Caki2 (cell line): ENCODE measurements around the gene EPS15. TPM values are rescaled to one million over a fixed set of nuclear protein-coding genes. Genes with fewer than 3 reads are reported as not detected.
"Not testable (repeated sequence)": the region's sequence is repeated elsewhere in the genome, so short reads cannot be mapped to it uniquely, and the experiment has no call there.

Source experiments
- DNase-seq: peaks from one replicate; pipeline ENCODE4 v3.0.0-alpha.2; 2015; ENCODE audit warnings: low read depth
- in situ Hi-C: cut with HindIII; loops from 2 replicates; pipeline ENCODE4 v1.10.0; 2016; ENCODE audit warnings: low sequenced_read_pairs, low pct_unique_long_range_greater_than_20kb, mixed read lengths
- total RNA-seq: library from RNA; depleted of rRNA; stranded (reverse); fragments of >200 nt; shearing (Covaris generic); gene quantifications from 2 replicates; pipeline ENCODE4 v1.2.3, GENCODE V29; 2014; ENCODE audit warnings: low replicate concordance

EPS15 gene
- total RNA-seq, 1 experiment from 2014 or later = 8.7 TPM

- DNase-seq = no peak
- in situ Hi-C loops = no loop called here
Observed at GRCh38 chr1:51420867-51421627, 98.0 kb downstream of the EPS15 start.

- in situ Hi-C loops = no loop called here
- DNase-seq = no peak
Observed at GRCh38 chr1:51418384-51418959, 100.6 kb downstream of the EPS15 start.

- no peak for DNase-seq
- in situ Hi-C loops = no loop called here
Observed at GRCh38 chr1:51417496-51418383, 101.3 kb downstream of the EPS15 start.

- in situ Hi-C loops = no loop called here
- no peak for DNase-seq
Observed at GRCh38 chr1:51416910-51417309, 102.2 kb downstream of the EPS15 start.

GRCh38 chr1:51415963-51416362, 103.1 kb downstream of the EPS15 start:
- in situ Hi-C loops = no loop called here

GRCh38 chr1:51414811-51415210, 104.3 kb downstream of the EPS15 start:
- in situ Hi-C loops = no loop called here
- DNase-seq = no peak

More at GRCh38 chr1:51415963-51416362, 103.1 kb downstream of the EPS15 start:
- no peak for DNase-seq

- in situ Hi-C loops = not testable (repeated sequence)
Observed at GRCh38 chr1:51411820-51412219, 107.2 kb downstream of the EPS15 start.

GRCh38 chr1:51410568-51411460, 108.3 kb downstream of the EPS15 start:
- in situ Hi-C loops = no loop called here
- no peak for DNase-seq

More at GRCh38 chr1:51411820-51412219, 107.2 kb downstream of the EPS15 start:
- not testable (repeated sequence) for DNase-seq

- DNase-seq, in situ Hi-C loops: not testable (repeated sequence)
Observed at GRCh38 chr1:51409755-51410541, 109.1 kb downstream of the EPS15 start.

GRCh38 chr1:51392241-51392640, 126.8 kb downstream of the EPS15 start:
- in situ Hi-C loops = no loop called here
- no peak for DNase-seq

GRCh38 chr1:51390641-51391040, 128.4 kb downstream of the EPS15 start:
- DNase-seq, in situ Hi-C loops: not testable (repeated sequence)

GRCh38 chr1:51387288-51387687, 131.8 kb downstream of the EPS15 start:
- DNase-seq, in situ Hi-C loops: not testable (repeated sequence)

GRCh38 chr1:51386259-51386658, 132.8 kb downstream of the EPS15 start:
- DNase-seq, in situ Hi-C loops: not testable (repeated sequence)

- in situ Hi-C loops = no loop called here
- DNase-seq = no peak
Observed at GRCh38 chr1:51385776-51386175, 133.3 kb downstream of the EPS15 start.

- no peak for DNase-seq
- in situ Hi-C loops = no loop called here
Observed at GRCh38 chr1:51381964-51382363, 137.1 kb downstream of the EPS15 start.

- in situ Hi-C loops = no loop called here
- DNase-seq = no peak
Observed at GRCh38 chr1:51380936-51381335, 138.1 kb downstream of the EPS15 start.

- DNase-seq = no peak
- in situ Hi-C loops = no loop called here
Observed at GRCh38 chr1:51378871-51379270, 140.2 kb downstream of the EPS15 start.
